ENCODE data around the gene PAX7.

The PAX7 gene

DNA sequence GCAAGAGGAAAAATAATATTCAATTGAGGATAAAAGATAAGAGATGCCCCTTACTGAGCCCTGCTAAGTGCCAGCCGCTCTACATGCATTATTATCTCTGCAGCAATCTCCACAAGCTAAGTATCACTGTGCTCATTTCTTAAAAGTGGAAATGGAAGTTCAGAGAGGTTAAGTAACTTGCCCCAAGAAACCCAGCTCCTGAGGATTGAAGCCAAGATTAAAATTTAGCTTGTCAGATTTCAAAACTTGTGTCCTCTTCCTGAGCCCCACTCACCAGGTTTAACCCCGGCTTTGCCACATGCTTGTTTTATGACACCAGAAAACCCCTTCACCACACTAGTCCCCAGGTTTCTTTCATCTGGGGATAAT is 11.2 kb upstream of the PAX7 start:
- no peak for DNase-seq

DNA sequence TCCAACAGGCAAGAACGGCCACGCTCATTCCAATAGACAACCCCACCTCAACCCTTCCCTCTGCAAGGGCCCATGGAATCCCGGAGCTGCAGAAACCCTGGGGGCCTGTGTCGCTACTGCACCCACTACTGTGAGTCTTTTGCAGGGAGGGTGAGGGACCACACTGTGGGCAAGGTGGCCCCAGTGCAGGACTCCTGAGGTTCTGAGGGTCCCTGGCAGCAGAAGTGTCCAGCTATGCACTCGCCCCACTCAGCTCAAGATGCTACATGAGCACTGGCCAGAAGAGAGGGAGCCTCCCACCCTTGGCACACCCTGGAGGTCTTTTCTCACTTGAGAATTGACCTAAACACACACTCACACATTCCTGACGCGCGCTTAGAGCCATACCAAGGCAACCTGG is 2.1 kb upstream of the PAX7 start:
- DNase-seq: no peak

DNA sequence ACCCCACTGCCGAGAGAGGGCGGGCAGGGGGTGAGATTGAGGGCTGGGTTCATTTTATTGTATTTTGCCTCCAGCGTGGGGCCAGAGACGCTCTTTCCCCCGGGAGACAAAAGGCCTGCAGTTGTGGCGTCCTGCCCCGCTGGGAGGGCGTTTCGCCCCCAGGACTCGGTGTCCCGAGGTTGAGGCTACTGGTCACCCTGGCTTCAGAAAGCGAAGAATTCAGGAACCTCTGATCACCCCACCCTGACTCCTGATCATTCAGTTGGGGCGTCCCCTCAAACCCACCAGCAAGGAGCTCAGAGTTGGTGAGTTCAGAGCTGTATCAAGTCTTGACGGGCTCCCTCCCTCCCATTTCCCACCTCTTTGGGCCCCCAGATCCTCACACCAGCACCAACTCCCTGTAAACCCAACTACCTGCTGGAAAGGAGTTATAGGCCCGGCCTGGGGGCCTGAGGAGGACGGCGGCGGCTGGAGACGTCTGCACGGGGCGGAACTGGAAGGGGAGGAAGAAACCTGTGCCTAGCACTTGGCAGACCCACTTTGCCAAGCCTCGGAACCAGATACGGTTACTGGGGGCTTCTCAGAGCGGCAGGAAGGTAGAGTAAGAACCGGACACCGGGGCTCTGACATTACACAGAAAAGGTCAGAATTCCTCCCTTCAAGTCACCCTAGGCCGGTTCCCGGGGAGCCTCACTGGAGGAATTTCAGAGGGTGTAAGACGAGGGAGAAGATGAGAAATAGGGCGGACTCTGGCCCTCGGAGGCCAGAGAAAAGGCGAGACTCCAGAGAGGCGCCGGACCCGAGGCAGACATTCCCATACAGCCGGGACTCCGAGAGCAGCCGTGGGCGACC is 761 bp upstream of the PAX7 start:
- DNase-seq: no peak

DNA sequence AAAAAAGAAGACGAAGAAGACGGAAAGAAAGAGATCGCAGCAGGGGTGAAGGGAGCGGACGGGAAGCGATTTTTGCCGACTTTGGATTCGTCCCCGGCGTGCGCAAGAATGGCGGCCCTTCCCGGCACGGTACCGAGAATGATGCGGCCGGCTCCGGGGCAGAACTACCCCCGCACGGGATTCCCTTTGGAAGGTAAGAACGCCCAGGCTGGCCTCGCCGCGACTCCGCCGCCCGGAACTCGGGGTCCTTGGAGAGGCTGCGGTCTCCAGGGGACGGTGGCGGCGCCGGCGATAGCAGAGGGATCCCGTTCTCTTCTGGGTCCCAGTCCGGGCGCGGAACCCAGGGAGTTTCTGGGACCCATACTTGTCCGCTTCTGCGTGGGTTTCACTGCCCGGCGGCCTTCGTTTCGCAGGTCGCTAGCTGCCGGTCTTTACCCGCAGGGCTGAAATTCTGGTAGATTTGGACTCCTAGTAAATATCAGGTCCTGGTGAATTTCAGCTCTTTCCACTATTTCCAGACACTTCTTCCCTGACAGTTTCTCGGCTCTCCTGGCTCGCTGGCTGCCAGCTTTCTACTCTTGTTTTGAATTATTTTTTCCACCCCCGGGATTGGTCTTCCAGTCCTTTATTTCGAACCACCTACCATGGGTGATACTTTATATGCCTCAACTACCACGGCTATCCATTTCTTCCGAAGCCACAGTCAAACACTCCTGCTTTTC is 1.0 kb downstream of the PAX7 start:
- DNase-seq: no peak

DNA sequence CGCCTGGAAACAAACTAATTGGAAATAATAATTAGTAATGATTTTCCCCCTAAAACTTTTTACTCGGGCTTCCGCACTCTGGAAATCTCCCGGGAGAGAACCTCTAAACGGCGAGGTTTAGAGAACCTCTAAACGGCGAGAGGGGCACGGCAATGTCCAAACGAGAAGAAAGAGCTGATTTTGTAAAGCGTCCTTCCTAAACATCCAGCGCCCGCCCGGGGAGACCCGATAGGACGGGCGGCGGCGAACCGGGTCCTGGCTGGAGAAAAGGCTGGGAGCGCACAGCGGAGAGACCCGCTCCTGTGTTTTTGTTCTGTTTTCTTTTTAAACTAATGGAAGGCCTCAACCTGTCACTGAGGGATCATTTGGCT is 1.6 kb downstream of the PAX7 start:
- DNase-seq: no peak

DNA sequence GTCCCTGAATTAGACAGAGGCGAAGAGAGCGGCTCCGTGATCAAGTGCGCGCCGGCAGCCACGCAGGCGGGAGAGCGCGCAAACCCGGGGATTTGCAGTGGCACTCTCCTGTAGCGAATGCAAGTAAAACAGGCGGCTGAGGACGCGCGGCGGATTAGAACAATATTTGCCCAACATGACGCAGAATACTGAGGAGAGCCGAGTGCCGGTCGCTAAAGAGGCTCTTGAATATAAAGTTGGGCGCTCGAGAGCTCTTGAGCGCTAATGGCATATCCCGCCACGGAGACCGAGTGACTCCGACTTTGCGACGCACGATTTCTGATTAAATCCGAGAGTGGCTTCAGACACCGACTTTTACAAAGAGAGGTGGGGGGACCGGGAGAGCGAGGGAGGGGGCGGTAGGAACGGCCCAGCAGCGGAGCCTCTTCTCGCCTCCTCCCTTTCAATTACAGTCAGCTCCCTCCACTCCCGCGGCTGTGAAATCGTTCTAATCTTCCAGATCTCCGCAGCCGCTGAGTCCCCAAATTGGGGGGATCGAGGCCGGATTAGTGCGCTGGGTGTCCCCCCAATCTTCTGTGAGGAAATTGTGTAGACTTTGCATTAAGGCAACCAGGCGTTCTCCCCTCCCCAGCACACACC is 2.3 kb downstream of the PAX7 start:
- no peak for DNase-seq

DNA sequence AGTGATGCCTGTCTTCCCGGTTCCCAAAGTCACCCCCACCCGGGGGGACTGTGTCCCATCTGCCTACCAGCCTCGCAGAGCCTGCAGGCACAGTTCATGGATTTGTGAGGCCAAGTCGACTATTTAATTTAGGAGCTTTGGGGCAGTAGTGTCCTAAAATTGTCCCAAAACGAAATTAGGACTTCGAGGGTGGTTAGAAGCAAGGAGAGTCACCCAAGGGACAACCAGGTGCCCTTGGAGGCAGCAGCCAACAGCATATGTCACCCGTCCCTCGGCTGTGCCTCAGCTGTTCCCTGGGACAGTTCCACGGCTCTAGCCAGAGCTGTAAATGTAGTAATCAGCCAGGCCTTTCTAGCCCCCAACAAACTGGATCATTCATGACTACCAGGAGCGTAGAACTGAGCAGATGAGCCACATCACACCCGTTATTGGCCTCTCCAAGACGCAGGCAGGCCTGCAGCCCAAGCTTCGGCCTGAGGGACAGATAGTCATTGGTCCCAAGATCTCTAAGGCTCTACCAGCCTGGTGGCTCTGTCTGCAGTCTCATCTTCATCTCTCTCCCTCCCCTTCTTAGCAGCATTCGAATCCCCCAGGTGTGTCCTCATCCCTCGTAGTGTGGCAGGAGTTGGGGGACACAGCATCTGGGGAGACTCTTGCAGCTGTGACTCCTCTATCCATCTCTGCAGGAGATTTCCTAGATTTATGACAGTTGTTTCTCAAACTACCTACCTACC is 2.9 kb downstream of the PAX7 start:
- DNase-seq: no peak

DNA sequence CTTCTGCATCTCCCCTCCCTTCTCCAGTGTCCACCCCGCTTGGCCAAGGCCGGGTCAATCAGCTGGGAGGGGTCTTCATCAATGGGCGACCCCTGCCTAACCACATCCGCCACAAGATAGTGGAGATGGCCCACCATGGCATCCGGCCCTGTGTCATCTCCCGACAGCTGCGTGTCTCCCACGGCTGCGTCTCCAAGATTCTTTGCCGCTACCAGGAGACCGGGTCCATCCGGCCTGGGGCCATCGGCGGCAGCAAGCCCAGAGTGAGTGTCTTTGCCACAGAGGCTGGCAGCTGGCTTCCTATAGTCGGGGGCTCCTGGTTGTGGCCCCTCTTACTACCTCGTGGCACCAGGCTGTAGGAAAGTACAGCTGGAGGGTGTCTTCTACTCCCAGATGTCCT is 3.6 kb downstream of the PAX7 start:
- no peak for DNase-seq

DNA sequence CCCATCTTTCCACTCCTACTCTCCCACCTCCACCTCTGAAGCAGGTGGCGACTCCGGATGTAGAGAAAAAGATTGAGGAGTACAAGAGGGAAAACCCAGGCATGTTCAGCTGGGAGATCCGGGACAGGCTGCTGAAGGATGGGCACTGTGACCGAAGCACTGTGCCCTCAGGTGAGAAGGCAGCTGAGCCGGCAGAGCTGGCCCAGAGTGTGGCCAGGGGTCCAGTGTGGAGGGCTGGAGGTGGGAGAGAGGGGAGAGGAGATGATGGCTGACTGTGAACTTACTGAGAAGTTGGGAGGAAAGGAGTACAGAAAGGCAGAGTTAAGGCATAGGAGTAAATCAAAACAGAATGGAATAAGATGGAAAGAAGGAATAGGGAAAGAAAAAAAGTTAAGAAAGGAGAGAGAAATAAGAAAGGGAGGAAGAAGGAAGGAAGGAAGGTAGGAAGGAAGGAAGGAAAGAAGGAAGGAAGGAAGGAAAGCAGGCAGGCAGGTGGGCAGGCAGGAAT is 4.5 kb downstream of the PAX7 start:
- DNase-seq: no peak

DNA sequence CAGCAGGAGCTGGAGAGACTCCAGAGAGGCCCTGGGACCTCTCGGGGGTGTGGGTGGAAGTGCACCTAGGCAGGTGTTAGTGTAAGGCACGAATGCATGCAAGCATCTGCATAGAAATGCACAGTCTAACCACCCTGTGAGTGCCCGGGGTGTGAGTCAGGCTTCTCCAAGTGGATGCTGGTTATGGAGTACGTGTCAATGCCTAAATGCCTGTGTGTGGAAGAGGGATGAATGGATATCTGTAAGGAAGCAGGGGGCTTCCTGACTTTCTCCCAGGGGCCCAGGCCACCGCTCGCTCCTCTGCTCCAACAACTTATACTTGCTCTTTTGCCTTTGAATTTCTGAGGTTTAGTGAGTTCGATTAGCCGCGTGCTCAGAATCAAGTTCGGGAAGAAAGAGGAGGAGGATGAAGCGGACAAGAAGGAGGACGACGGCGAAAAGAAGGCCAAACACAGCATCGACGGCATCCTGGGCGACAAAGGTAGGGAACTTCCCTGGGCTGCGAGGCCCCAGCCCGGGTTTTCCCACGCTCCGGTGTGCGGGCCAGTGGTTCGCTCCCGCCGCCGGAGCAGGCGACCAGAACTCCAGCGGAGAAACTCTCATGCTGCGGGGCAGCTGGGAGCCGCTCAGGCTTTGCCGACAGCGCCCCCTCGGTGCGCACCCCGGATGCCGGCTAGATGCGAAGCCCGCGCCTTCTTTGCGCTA is 5.4 kb downstream of the PAX7 start:
- DNase-seq: no peak

DNA sequence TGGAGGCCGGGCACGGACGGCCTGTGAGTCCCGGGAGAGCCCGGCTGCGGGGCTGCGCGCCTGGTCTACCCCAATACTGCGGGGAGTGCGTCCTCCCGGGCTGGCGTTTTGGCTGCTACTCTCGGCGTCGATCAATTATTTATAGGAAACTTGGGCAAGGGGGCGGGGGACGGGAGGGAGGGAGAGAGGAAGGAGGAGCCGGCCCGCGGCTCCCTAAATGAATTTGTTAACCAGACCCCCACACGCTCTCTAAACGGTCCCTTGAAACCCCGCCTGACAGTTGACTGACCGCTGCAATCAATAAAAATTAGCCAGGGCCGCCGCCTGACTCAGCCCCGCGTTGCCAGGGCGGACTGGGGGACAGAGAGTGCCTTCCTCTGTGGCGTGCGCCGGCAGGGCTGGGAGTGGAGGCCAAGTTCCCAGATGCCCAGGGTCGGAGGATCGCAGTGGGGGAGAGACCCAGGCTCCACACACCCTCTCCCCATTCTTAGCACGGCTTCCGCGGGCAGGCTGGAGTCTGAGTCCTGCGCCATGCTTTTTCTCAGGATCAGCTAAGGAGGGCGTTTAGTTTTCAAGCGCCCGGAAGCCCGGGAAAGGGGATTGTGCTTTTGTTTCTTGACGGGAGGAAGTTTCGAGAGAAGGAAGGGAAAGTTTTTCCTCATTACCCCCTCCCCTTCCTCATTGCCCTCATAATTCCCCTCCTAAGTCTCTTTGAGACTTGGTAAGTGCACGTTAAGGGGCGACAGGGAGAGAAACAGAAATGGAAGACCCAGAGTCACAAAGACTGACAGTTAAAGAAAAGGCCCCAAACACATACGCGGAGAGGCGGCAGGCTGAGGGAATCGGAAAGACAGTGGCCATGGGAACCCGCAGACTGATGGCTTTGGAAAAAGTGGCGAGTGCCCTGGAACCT is 6.2 kb downstream of the PAX7 start:
- DNase-seq: no peak

DNA sequence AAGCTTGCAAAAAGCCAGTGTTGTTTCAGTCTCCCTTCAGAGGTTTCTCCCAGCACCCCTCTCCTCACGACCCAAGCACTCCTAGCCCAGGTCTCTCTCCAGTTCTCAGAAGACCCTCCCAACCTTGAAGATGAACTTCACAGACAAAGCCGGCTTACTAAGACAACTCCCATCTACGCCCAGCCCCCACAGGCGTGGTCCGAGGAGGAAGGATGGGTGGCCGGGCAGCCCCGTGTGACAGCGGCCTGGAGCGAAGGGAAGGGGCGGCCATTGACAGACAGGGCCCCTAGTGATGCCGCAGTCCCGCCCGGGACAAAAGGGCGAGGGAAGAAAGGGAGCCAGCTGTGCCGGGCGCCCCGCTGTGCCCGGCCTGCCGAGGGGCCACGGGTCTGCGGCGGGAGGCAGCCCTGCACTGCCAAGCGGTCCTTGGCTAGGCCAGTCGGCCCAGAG is 6.9 kb downstream of the PAX7 start:
- no peak for DNase-seq

DNA sequence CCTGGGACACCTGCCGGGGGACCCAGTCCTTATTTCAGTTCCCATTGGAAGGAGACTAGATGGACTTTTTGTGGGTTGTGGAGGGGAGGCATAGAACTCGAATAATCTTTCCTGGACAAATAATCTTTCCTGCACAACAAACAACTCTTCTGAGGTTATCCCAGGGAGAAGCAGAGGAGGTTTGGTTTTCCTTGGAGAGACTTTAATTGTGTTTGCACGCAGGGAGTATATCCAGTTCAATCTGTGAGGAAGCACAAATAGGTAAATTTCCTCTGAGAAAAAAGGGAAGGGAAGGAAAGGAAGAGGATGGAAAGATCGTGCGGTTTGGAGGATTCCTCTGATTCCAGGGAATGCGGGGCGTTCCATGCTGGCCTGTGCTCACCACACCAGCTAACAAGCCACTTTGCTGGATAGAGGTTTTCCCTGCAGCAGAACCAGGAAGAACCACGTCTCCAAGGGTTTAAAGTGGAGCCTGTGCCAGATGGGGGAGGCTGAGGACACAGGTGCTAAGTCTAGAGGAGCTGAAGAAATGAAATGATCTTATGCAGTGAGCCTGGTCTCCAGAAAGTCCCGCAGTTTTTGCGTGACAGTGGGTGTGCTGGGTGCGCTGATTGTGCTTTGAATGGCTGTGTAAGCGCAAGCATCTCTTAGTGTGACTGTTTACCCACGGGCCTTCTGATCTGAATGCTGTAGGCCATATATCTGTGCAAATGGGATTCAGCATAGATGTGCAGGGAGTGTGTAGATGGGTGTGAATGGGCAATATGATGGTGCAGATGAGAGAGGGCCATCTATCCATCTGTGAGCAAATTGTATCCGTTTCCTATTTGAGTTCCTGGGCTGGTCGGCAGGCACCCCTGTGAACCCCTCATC is 7.6 kb downstream of the PAX7 start:
- DNase-seq: no peak

DNA sequence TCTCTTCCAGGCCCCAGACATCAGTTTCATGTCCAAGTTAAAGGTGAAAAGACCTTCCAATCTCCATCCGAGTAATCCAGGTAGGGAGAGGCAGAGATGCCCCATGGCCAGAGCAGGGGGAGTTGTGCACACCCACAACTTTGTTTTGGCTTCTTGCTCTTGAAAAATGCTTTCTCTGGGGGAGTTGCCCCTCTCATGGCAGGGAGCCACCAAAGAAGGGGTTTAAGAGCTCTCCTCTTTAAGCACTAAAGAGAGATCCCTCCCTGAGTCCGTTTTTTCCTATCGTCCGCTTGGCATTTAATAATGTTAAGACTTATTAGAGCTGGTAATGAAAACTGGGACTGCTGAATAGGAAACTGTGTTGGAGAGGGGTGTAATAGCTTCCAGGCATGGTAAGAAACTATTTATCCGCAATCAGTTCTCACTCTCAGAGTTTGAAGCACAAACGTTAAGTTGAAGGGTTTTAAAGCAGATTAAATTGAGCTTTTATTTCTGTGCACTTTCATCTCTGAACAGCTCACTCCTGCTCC is 8.3 kb downstream of the PAX7 start:
- no peak for DNase-seq

DNA sequence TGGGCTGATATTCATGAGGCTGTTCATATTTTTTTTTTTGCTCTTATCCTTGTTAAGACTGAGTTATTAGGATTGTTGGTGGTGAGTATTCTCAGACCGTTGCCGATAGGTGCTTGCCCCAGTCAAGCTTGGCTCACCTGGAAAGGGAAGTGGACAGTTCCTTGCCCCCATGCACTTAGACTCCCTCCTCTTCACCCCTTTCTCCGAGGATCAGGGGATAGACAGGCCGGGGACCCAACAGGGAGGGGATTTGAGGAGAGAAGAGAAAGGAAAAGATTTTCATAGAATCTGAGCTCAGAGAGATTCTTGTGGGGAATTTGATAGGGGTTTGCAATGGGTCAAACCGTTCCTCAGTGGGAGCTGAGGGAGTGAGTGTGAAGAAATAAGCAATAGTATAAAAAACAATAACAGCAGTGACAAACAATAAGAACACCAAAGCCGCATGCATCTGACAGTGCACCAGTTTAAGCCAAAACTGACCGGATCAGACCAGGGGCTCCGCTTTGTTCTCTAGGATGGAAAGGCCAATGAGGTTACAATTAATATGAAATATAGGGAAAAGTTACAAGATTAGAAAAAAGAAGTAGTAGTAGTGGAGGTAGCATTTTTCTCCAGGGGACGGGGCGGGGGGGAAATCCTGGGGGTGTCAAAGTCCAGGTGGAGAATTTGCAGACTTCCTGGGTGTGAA is 8.9 kb downstream of the PAX7 start:
- no peak for DNase-seq

DNA sequence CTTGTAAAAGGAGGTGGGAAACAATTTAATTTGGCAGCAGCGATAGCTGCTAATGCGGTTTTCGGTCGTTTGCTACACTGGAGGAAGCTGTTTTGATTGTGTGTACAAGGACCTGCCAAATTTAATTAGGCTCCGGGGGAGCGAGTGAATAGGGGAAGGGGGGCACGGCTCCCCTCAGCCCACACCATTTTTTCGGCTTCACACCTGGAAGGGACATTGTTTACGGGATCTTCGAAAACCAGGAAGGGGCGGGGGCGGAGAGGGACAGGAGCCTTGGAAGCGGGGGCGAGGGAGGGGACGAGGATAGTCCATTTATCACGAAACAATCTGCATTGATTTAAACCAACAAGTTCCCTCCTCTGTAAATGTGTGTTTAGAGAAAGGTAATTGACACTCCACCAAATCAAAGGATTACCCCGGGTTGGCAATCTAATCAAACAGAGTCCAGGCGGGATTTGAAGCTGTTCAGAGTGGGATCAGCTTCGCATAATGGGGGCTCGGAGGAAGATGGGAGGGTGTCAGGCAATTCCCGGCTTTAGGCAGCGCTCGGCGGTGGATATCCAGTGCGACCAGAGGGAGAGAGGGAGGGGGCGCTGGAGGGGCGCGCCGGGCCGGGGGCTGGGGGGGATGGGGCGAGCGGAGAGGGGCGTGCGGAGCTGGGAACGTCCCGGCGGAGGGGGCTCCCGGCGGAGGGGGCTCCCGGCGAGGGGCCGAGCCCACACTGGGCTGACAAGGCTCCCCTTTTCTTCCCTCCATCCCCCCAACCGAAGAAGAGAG is 9.8 kb downstream of the PAX7 start:
- DNase-seq: no peak

DNA sequence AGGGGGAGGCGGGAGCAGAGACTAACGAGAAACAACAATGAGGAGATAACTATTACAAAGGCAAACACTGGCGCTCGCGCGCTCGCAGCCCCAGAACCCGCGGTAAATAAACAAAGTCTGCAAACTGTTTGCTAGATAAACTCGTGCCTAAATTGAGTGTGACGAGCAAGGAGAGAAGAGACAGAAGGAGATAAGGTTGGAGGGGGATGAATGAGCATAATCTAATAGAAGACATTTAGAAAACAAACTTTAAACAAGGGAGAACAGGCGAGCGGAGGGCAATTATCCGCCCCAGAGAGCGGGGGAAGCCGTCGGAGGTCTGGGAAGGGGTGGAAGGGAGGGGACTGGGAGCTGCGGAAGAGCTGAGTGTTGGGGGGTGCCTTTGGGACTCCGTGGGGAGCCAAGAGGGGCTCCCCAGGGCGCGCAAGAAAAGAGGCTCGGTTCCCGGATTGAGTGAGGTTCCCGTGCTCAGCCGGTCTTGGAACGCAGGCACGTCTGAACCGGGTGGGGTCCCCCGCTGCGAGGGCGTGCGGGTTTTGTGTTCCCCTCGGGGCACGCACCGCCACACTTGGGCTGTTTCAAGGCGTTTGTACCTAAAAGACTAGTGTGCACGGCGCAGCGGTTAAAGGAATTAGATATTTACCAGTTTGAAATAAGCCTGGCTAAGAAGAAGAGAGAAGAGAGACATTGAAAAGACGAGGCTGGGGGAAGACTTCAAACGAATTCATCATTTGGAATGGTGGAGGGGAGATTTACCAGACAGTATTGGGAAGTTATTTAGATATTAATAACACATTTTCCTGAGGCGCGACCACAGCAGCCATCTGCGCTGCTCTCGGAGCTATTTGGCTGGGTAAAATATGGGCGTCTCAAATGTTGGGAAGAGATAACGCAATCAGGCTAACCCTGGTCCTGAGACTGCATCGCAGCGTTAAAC is 10.6 kb downstream of the PAX7 start:
- DNase-seq: no peak

Measured in CD4-positive, alpha-beta T cell treated with Interleukin-4 for 1 hour (primary cell).